Gastroesophageal sphincter (tissue), 3 donors: Measurements from ENCODE around the gene WDR86.

Experiments
- CTCF ChIP-seq, 4 experiments: fragments of 200-600 bp in 2 of 4; fragments of 450-650 bp in 2 of 4; sonication (generic) in 1 of 4; IDR thresholded peaks; one replicate each; pipeline ENCODE4 v1.5.1; 2017 to 2019; ENCODE audit warnings: antibody characterized with exemption in 4 of 4, mild to moderate bottlenecking in 2 of 4, moderate library complexity in 2 of 4
- POLR2A ChIP-seq, 2 donors: fragments of 450-650 bp; IDR thresholded peaks; one replicate each; pipeline ENCODE4 v1.6.1; 2017; ENCODE audit warnings: antibody characterized with exemption in 2 of 2, mild to moderate bottlenecking in 2 of 2, moderate library complexity in 1 of 2
- POLR2AphosphoS5 ChIP-seq: sonication (generic); formaldehyde crosslinking; IDR thresholded peaks from one replicate; pipeline ENCODE4 v1.6.1; 2017; ENCODE audit warnings: antibody characterized with exemption

DNA sequence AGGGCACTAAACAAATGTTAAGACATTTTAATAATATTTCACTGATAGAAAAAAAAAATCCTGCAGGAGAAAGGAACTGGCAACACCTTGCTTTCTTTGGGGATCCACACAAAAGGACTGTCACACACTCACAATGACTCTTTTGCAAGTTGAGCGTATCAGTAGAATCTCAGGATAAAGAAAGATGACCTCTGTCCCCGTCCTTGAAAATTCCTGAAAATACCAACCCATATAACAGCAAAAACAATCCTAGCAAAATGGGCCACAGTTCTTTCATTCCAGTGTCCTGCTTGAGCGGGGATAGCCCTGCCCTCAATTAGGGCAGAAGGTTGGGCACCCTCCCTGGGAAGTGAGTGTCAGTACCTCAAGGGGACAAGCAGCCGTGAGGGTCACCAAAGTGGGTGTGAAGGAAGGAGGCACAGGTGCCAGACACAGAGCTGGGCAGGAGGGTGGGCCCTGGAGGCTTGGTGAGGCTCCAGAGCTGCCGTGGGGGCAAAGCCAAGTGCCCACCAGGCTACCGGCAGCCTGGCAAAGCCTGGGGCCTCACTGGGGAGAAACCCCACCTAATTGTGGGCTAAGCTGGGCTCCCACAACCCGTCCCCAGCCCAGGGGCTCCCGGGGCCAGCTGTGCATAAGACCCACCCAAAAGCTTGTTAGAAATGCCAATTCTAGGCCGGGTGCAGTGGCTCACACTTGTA lies 2.8 kb downstream of the WDR86 start:
- TF ChIP-seq CTCF (IDR thresholded peaks at IDR 0.05) = no peak
- TF ChIP-seq POLR2A (IDR thresholded peaks at IDR 0.05) = no peak
- TF ChIP-seq POLR2AphosphoS5 = no peak
